Psoas muscle (tissue), 8 donors: ENCODE results near the gene PLAC9. TPM values are rescaled to one million over a fixed set of nuclear protein-coding genes. Genes with fewer than 3 reads are reported as not detected.

Experiments used
- ATAC-seq, 4 donors: fragments of 200-7000 bp; cut with Tn5 transposase; one replicate each; pipeline ENCODE4 v1.9.1; 2020; ENCODE audit warnings: moderate library complexity in 3 of 4, mild to moderate bottlenecking in 2 of 4
- DNase-seq, 2 donors: peaks; one replicate each; pipeline ENCODE4 v3.0.0-alpha.2; 2020
- H3K27ac ChIP-seq: fragments of 200-600 bp; one replicate; pipeline ENCODE4 v1.8.0; 2022
- H3K27me3 ChIP-seq, 3 donors: fragments of 200-600 bp in 1 of 3; one replicate each; pipeline versions ENCODE4 v1.6.1 to v1.8.0; 2013 to 2022; ENCODE audit warnings: low read length in 2 of 3, mild to moderate bottlenecking in 2 of 3, moderate library complexity in 1 of 3; ENCODE audit not compliant: insufficient read depth in 3 of 3
- H3K36me3 ChIP-seq, 2 donors: fragments of 200-600 bp in 1 of 2; one replicate each; pipeline versions ENCODE4 v1.6.1 to v1.8.0; 2013 to 2022; ENCODE audit warnings: low read depth in 1 of 2, mild to moderate bottlenecking in 1 of 2, moderate library complexity in 1 of 2; ENCODE audit not compliant: insufficient read depth in 1 of 2
- H3K4me1 ChIP-seq: fragments of 200-600 bp; one replicate; pipeline ENCODE4 v1.8.0; 2022
- H3K4me3 ChIP-seq: fragments of 200-600 bp; one replicate; pipeline ENCODE4 v1.8.0; 2022; ENCODE audit warnings: mild to moderate bottlenecking
- H3K9me3 ChIP-seq: fragments of 200-600 bp; one replicate; pipeline ENCODE4 v1.8.0; 2022
- CTCF ChIP-seq: fragments of 200-600 bp; IDR thresholded peaks from one replicate; pipeline ENCODE4 v1.8.0; 2022; ENCODE audit warnings: antibody characterized with exemption
- whole genome bisulfite sequencing, 3 donors: extraction: QIAGEN DNeasy Blood & Tissue Kit; methylation state at CpG; one replicate each; pipeline versions ENCODE4 v1.1.6 to v1.1.7; 2013; 5-methylcytosine and 5-hydroxymethylcytosine counted together
- intact Hi-C, 2 donors: fragments of 100-400 bp; cut with DNase I; formaldehyde crosslinking; loops; one replicate each; pipeline versions ENCODE4 v1.11.0 to v1.14.2; 2022
- polyA plus RNA-seq, 3 donors: library from polyadenylated mRNA; stranded (reverse); fragments of 200-250 nt; gene quantifications; one replicate each; pipeline ENCODE4 v1.2.3, GENCODE V29; 2013
- total RNA-seq, 4 donors: library from RNA; stranded (reverse); fragmentation: NEBNext Ultra II Directional in 2 of 4; extraction: Animal tissue kit (Norgen Biotek cat#: 25700) in 2 of 4; gene quantifications; one replicate each; pipeline versions ENCODE4 v1.2.1 to v1.2.4, GENCODE V29; 2021 to 2023
- donor health status: healthy with polysubstance abuse.
- donor health status: DM: no; HTN: no; CAD: no; lungs with moderate emphysema.
- donor health status: Bipolar disorder and iron deficiency.
- donor health status: healthy.
- donor health status: DM: yes; HTN: yes; CAD: no.
- donor health status: DM: no; HTN: no; CAD: no.
- donor health status: DM: no; HTN: no; CAD: no.
- donor health status: DM: yes; HTN: yes; CAD: no.

PLAC9 gene
- total and polyA plus RNA-seq, 7 donors, result 5.4 to 14.6 (median 9.4) TPM

DNA sequence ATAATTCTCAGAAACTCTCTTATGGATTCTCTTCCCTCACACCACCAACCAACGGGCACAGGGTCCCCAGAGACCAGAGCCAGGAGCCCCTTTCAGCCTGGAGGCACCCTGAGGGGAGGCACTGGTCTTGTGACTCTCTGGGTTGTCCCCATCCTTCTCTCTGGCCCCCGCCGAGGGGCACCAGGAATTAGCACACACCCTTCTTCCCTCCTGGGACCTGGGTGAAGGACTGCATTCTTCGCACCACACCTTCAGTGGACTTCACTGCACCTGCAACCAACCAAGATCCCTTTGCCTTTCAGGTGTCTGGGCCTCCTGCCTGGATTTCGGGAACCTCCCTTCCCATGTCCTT lies 22.1 kb downstream of the PLAC9 start:
- Histone ChIP-seq H3K27ac (peak overlapping the region; percentile 95), H3K4me1 (peaks cover 21% of the 10 kb centered on the region), H3K9me3 (peaks cover 7% of the 10 kb centered on the region), H3K27me3 (no peaks in the 10 kb centered on the region), H3K36me3 (peaks cover 19 to 91% of the 10 kb centered on the region in 2 donors), H3K4me3 (no peak overlapping the region)
- intact Hi-C loops, result no loop called here
- 83 to 85% (median 84%) methylated on average over 5 of the region's 5 CpGs for WGBS, 3 donors
- ATAC-seq, result no peak
- DNase-seq, result no peak
- no peak for TF ChIP-seq CTCF

GRCh38 chr10:80154978-80155695 lies 22.6 kb downstream of the PLAC9 start:
- Histone ChIP-seq H3K4me1 (peaks cover 24% of the 10 kb centered on the region), H3K36me3 (peaks cover 19 to 88% of the 10 kb centered on the region in 2 donors), H3K27ac (peak overlapping the region; percentile 95), H3K27me3 (no peaks in the 10 kb centered on the region), H3K4me3 (no peak overlapping the region), H3K9me3 (peaks cover 3% of the 10 kb centered on the region)
- DNase-seq (no peak), ATAC-seq (no peak)
- intact Hi-C loops, result no loop called here
- WGBS, 3 donors, result 80 to 86% (median 83%) methylated on average over 10 of the region's 10 CpGs
- TF ChIP-seq CTCF, result no peak

DNA sequence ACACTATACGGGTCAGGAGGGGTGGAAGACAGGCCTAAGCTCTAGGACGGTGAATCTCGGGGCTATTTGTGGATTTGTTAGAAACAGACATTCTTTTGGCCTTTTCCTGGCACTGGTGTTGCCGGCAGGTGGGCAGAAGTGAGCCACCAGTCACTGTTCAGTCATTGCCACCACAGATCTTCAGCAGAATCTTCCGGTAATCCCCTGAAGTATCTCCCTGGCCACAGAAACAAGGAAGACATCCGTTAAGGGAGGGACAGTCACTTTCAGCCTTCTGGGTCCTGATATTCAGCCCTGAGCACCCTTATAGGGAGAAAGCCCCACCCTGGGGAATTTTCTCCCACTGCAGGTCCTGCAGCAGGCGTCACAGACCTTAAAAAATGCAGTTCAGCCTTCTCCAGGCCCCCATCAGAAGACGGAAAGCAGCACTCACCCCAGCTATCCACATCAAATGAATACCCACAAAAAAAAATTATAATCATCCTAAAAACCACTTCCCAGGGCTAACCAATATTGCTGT lies 23.2 kb downstream of the PLAC9 start:
- Histone ChIP-seq H3K9me3 (no peaks in the 10 kb centered on the region), H3K4me3 (no peak overlapping the region), H3K4me1 (peaks cover 26% of the 10 kb centered on the region), H3K36me3 (peaks cover 17 to 87% of the 10 kb centered on the region in 2 donors), H3K27me3 (no peaks in the 10 kb centered on the region), H3K27ac (peak overlapping the region; percentile 95)
- DNase-seq, result no peak
- intact Hi-C loops, result no loop called here
- WGBS, 3 donors, result 83 to 90% (median 84%) methylated on average over 8 of the region's 8 CpGs
- ATAC-seq, result no peak
- no peak for TF ChIP-seq CTCF

DNA sequence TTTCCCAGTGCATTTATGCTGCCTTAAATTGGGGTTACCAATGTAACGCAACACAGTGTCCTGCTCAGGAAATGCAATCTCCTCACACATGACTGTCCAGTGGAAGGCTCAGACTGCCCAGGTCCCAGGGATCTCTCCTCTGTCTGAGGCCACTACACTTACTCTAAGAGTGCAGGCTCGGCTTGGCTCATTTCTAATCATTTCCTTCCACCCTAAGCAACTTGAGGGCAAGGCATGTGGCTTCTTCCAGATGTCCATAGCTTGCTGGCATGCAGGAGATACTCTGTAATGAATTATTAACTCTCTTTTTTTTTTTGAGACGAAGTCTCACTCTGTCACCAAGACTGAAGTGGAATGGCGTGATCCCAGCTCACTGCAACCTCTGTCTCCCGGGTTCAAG lies 23.7 kb downstream of the PLAC9 start:
- Histone ChIP-seq H3K27me3 (no peaks in the 10 kb centered on the region), H3K4me1 (peaks cover 28% of the 10 kb centered on the region), H3K4me3 (no peak overlapping the region), H3K36me3 (peaks cover 15 to 87% of the 10 kb centered on the region in 2 donors), H3K27ac (peak overlapping the region; percentile 95), H3K9me3 (no peaks in the 10 kb centered on the region)
- intact Hi-C loops, result no loop called here
- WGBS, 3 donors, result 93 to 95% (median 94%) methylated on average over 5 of the region's 5 CpGs
- TF ChIP-seq CTCF, result no peak
- DNase-seq, result no peak
- ATAC-seq, result no peak
